HG02588 (cell line): ENCODE measurements around the gene RSPO3.
A peak's percentile ranks its signal among the peaks of the same experiment; 100 is the strongest.
"Not testable (repeated sequence)": the region's sequence is repeated elsewhere in the genome, so short reads cannot be mapped to it uniquely, and the experiment has no call there.

Experiments
- ATAC-seq: cut with Tn5 transposase; IDR thresholded peaks from one replicate; pipeline ENCODE4 v1.9.1; 2021; ENCODE audit warnings: mild to moderate bottlenecking, moderate library complexity; ENCODE audit not compliant: unreplicated experiment

RSPO3 gene

DNA sequence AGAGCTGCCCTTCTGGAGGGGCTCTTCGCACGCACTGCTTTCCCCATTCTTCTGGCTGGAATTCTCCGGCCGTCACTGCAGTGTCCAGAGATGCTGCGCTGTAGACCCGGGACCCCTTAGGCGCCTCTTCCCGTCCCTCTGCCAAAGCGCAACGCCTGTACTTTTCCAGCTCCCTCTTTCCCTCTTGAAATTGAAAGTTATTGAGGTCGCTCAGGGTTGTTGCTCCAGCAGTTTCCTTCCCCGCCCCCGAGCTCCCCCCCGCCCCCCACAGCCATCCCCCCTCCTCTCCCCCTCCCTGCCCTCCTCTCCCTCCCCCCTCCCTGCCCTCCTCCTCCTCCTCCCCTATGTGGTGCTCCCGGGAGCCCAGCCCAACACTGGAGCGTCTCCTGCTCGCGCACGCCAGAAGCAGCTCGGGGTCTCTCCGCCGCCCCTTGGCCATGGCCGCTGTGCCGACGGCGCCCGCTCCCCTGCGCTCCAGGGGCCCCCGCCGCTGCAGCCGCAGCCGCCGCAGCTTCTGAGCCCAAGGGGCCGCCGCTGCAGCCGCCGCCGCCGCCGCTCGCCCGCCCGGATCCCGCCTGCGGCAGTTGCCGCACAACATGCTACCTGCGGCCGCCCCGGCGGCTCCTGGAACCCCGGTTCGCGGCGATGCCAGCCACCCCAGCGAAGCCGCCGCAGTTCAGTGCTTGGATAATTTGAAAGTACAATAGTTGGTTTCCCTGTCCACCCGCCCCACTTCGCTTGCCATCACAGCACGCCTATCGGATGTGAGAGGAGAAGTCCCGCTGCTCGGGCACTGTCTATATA, at the start of gene RSPO3:
RSPO3 (plus strand) TSS at position 374 of the 804 bp plus-strand sequence. CDS start 522 bp downstream, outside the sequence.
- no peak for ATAC-seq

GRCh38 chr6:127069659-127070279, 48.7 kb upstream of the RSPO3 start:
- ATAC-seq: peak; percentile 56

- ATAC-seq: no peak
Observed at GRCh38 chr6:127073222-127073621, 45.2 kb upstream of the RSPO3 start.

- no peak for ATAC-seq
Observed at GRCh38 chr6:127076466-127076865, 42.0 kb upstream of the RSPO3 start.

GRCh38 chr6:127077886-127078285, 40.6 kb upstream of the RSPO3 start:
- no peak for ATAC-seq

- no peak for ATAC-seq
Observed at GRCh38 chr6:127078669-127079068, 39.8 kb upstream of the RSPO3 start.

- no peak for ATAC-seq
Observed at GRCh38 chr6:127079681-127080080, 38.8 kb upstream of the RSPO3 start.

- no peak for ATAC-seq
Observed at GRCh38 chr6:127080081-127080480, 38.4 kb upstream of the RSPO3 start.

DNA sequence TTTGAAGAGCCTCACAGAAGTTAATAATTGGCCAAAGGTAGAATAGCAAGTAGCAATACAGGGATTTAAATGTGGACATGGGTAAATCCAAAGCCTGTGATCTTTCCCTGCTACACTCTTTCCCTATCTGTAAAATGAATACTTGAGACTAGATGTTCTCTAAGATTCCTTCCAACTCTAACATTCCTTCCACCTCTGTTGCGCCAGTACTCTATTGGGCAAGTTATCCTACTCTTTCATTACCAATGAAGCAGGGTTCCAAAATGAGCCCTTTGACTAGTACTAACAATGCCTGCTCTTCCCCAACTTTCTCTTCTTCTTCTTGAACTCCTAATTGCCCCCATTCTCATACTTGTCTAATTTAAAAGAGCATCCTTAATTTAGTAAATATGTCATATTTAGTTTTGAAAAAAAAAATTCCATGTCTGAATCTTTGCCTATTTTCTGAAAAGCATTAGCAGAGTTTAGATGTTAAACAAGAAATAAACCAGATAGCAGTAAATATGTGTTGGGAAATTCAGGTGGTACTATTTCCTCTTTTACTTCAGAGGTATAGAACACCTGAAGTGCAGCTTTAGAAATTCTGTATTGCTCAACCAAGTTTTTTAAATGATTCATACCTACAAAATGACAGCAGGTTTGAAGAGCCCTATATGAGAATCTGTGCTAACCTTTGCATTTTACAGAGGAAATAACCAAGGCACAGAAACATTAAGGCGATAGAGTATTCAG, 35.1 kb upstream of the RSPO3 start:
- no peak for ATAC-seq

DNA sequence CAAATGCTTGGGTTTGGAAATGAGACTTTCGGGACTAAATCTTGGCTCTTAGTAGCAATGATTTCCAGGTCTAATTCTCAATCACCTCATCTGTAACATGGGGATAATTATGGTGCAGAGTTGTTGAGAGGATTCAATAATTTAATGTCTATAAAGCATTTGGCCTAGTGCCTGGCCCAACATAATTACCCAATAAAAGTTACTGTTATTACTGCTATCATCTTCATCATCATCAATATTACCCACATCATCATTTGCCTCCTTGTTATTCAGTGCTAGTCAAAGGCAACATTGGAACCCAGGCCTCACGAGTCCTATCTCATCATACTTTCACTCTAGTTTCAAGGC, 34.5 kb upstream of the RSPO3 start:
- no peak for ATAC-seq

GRCh38 chr6:127085181-127085580, 33.3 kb upstream of the RSPO3 start:
- ATAC-seq: no peak

DNA sequence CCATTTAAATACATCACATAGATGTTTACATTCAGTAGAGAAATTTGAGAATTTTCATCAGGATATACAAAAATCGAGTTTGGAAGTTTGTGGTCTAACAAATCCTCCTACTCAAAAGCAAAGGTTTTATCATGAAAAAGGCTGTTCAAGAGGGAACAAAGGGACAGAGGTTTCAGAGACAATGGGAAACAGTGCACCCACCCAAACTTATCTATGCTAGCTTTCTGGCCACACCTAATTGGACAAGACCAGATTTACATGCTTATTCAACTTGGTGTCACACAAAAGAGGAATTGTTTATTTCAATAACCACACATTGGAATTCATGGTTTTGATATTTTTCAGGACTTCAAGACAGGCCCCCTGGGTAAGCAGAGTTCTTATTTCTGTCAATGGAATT, 28.4 kb upstream of the RSPO3 start:
- no peak for ATAC-seq

DNA sequence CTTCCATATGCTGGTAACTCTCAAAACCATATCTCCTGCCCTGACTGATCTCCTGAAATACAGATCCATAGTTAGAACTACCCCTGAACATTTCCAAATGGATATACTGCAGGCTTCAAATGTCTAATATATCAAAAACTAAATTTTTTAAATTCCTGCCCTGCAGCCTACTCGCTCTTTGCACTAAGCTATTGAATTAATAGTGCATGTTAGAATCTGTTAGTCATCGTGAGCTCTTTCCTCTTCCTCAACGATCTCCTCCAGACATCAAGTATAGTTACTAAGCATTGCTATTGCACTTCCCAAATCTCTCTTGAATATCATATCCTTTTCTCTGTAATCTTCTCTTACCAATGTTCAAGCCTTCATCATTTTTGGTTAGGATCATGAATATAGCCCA, 26.0 kb upstream of the RSPO3 start:
- no peak for ATAC-seq

DNA sequence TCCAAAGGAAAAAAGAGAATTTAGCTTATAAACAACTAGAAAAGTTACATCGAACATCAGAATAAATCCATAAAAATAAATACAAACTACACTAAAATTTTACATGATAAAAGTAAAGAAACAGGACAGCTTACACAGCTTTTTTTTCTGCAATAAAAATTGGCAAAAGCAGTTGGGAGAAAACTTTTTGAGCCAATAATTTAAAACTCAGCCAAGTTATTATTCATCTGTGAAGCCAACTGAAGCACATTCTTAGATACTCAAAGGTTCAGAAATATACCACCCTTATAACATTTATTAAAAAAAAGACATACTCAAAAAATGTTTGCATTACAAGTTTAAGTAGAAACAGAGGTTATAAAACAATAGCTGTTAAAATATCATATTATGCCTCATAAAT, 23.7 kb upstream of the RSPO3 start:
- ATAC-seq: no peak

GRCh38 chr6:127096167-127096566, 22.3 kb upstream of the RSPO3 start:
- ATAC-seq: no peak

GRCh38 chr6:127097442-127097841, 21.0 kb upstream of the RSPO3 start:
- not testable (repeated sequence) for ATAC-seq

DNA sequence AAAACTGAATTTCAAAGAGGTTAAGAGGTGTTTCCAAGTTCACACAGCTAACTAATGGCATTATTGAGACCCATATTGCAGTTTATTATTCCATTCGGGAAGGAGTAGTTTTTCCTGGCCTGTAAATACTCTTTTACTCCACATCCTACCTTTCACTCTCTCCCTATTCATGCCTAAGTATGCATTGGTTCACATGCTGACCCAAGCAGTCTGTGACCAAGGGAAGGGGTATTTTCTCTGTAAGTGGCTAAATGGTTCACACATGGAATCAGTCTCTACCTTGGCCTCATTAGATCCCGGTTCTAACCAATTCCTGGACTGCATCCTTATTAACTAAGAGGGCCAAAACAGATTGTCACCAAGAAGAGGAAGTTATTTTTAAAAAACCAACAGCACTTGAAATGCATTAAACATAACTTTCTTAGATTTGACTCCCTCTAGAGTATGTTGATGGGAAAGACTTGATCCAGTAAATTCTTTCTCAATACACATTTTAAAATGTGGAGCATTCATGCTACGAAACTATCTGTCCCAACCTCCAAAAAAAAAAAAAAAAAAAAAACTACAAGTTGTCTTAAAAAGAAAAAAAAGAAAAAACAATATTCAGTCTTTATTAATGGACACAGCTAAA, 17.8 kb upstream of the RSPO3 start:
- ATAC-seq: no peak

GRCh38 chr6:127102299-127102698, 16.2 kb upstream of the RSPO3 start:
- no peak for ATAC-seq

- ATAC-seq: no peak
Observed at GRCh38 chr6:127102859-127103258, 15.6 kb upstream of the RSPO3 start.

GRCh38 chr6:127103482-127103881, 15.0 kb upstream of the RSPO3 start:
- no peak for ATAC-seq

DNA sequence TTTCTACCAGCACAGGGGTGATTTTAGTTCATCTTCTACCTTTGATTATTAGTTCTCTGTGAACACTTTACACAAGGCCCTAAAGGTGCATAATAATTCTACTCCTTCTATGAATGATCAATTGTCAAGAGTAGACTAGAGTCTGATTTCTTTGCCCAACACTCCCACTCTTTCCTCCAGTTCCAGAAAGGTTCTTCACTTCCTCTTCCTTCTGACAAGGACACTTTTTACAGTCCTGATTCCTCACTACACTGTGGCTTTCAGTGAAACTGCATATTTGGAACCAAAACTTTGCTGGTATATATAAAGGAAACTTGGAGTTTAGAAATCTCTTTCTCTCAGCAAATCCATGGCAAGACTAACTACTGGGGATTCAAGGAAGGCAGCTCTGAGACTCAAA, 10.6 kb upstream of the RSPO3 start:
- no peak for ATAC-seq
